ENCODE data around the gene ABCA5.

DNA sequence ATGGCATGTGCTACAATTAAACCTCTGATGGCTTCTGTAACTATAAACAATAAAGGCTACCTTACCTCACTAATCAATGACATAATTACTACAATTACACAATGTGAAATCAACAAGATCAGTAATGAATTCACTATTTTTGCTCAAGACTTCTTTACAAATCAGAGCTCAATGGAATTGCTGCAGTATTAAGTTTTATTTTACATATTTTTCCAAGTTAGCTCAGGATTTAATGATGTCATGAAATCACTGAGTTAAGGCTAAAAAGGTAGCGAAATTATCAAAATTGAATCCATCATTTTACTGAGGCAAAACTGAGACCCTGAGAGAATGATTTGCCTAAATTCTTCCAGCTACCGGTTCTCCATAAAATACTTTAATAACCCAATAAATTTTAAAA, 21.8 kb downstream of the ABCA5 start:
- TF ChIP-seq EZH2 (IDR thresholded peaks at IDR 0.05; ENCODE audit: insufficient read depth, poor library complexity, severe bottlenecking) (no peak), EZH2phosphoT487 (IDR thresholded peaks at IDR 0.05; ENCODE audit: insufficient read depth, low read depth) (no peak)
